Omental fat pad (tissue), 4 donors: Measurements from ENCODE around the gene FOXP2. TPM values are rescaled to one million over a fixed set of nuclear protein-coding genes. Genes with fewer than 3 reads are reported as not detected.
"Not testable (repeated sequence)": the region's sequence is repeated elsewhere in the genome, so short reads cannot be mapped to it uniquely, and the experiment has no call there.

Experiments used
- ATAC-seq: fragments of 150-250 bp; one replicate; pipeline ENCODE4 v1.9.1; 2016; ENCODE audit warnings: mild to moderate bottlenecking, moderate library complexity; ENCODE audit not compliant: low FRiP score
- DNase-seq: peaks from one replicate; pipeline ENCODE4 v3.0.0-alpha.2; 2019; ENCODE audit warnings: low spot score
- total RNA-seq, 4 donors: library from RNA; depleted of rRNA; stranded (reverse); fragments of >200 nt; gene quantifications; one replicate each; pipeline ENCODE4 v1.1.0, GENCODE V29; 2016
- TF ChIP-seq, protein P1 (sequence below), 3 donors: fragments of 450-650 bp; IDR thresholded peaks; one replicate each; pipeline ENCODE4 v1.5.1; 2016 to 2017; ENCODE audit warnings: antibody characterized with exemption in 3 of 3, mild to moderate bottlenecking in 3 of 3, moderate library complexity in 2 of 3

The FOXP2 gene
- total RNA-seq, 4 donors from 2014 or later: 5.0 to 16.7 (median 11.3) TPM

GRCh38 chr7:114540291-114540690, 125.7 kb downstream of the FOXP2 start:
- TF ChIP-seq, protein P1, sequence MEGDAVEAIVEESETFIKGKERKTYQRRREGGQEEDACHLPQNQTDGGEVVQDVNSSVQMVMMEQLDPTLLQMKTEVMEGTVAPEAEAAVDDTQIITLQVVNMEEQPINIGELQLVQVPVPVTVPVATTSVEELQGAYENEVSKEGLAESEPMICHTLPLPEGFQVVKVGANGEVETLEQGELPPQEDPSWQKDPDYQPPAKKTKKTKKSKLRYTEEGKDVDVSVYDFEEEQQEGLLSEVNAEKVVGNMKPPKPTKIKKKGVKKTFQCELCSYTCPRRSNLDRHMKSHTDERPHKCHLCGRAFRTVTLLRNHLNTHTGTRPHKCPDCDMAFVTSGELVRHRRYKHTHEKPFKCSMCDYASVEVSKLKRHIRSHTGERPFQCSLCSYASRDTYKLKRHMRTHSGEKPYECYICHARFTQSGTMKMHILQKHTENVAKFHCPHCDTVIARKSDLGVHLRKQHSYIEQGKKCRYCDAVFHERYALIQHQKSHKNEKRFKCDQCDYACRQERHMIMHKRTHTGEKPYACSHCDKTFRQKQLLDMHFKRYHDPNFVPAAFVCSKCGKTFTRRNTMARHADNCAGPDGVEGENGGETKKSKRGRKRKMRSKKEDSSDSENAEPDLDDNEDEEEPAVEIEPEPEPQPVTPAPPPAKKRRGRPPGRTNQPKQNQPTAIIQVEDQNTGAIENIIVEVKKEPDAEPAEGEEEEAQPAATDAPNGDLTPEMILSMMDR (IDR thresholded peaks at IDR 0.05): no peak
- DNase-seq (no peak), ATAC-seq (no peak)

GRCh38 chr7:114547346-114547745, 132.7 kb downstream of the FOXP2 start:
- not testable (repeated sequence) for DNase-seq, ATAC-seq

GRCh38 chr7:114548081-114548980, 133.7 kb downstream of the FOXP2 start:
- TF ChIP-seq, protein P1 (IDR thresholded peaks at IDR 0.05): no peak
- no peak for ATAC-seq
- DNase-seq: no peak

DNA sequence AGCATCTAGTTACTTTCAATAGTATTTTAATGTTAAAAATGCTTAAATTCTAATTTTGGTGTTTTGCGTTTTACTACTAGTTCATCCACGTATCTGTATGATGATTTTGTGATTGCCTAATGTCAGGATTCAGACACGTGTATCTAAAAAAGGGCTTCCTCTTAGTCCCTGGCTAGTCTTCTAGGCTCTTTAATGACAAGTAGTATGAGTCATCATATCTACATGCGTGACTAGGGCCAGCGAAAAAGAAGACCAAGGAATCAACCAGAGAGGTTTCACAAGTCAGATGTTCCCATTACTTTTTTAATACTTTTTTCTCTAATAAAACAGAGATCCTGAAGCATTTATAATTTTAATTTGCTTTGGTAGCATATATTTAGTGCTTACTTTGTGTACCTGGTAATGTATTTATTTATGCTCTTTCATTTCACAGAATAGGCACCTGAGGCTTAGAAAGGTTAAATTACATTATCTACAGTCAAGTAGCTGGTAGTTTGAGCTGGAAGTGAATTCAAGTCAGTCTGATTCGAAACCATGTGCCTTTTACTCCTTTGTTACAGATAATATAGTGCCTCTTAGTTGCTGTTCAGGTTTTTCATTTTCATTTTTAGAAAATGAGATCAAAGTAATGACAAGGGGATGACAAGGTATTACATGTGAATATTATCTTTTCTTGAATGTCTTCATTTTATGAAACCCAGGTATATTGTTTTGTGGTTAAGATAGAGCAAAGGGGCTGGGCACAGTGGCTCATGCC, 140.3 kb downstream of the FOXP2 start:
- ATAC-seq: no peak
- DNase-seq: no peak
- TF ChIP-seq, protein P1 (IDR thresholded peaks at IDR 0.05): no peak

DNA sequence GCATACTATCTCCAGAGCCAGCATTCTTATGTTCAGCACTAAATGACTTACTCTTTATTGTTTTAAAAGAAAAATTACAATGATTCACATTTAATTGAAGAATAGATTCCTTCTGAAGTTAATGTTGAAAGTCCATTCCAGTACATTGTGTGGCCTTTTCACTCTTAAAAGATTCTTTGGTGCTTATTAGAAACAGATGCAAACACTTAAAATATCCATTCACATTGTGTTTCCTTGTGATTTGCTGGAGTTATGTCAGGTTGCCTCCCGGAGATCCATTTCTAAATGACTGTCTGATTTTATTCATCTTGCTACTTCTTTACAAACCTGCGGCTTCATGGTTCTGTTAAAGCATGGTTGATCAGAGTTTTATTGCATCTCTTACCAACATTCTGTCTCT, 152.8 kb downstream of the FOXP2 start:
- DNase-seq (no peak), ATAC-seq (no peak)
- TF ChIP-seq, protein P1 (IDR thresholded peaks at IDR 0.05): no peak

DNA sequence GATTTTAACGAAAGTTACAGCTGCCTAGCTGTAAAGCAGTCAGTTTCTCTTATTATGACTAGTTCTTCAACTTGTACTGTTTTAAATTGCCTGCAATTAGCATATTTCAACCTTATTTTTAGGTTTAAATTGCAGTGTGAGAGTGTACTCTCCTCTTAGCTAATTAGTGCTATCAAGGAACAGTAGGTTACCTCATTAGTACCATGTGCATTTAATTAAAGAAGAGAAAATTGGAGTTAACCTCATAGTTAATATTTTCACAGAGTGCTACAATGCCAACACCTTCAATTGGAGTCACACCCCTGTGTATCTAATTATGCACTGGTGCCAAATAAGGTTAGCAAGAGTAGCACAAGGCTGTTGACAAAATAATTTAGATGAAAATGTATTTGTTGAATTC, 154.6 kb downstream of the FOXP2 start:
- DNase-seq (no peak), ATAC-seq (no peak)
- TF ChIP-seq, protein P1 (IDR thresholded peaks at IDR 0.05): no peak

GRCh38 chr7:114574384-114574783, 159.8 kb downstream of the FOXP2 start:
- no peak for DNase-seq
- TF ChIP-seq, protein P1 (IDR thresholded peaks at IDR 0.05): no peak
- peak; percentile 80 for ATAC-seq
